GM06990 (cell line): ENCODE data around the gene AEBP1.

Experiments used
- DNase-seq: peaks from one replicate; pipeline ENCODE4 v3.0.0-alpha.2; 2011; ENCODE audit not compliant: insufficient read length; ENCODE audit errors: extremely low read depth
- H3K27me3 ChIP-seq: replicated peaks from 2 replicates; pipeline ENCODE4 v1.6.0; 2011; ENCODE audit warnings: low read length; ENCODE audit not compliant: control insufficient read depth, insufficient read depth
- H3K36me3 ChIP-seq: 2 replicates; pipeline ENCODE4 v1.5.1; 2011; ENCODE audit warnings: low read length; ENCODE audit not compliant: control insufficient read depth, insufficient read depth
- H3K4me3 ChIP-seq: replicated peaks from 2 replicates; pipeline ENCODE4 v1.5.1; 2011; ENCODE audit warnings: low read depth, mild to moderate bottlenecking, control low read depth, low read length
- CTCF ChIP-seq: IDR thresholded peaks from 2 replicates; pipeline ENCODE4 v1.5.1; 2011; ENCODE audit warnings: low read length, control low read depth, mild to moderate bottlenecking, inconsistent platforms; ENCODE audit not compliant: insufficient read depth, poor library complexity, severe bottlenecking

Gene AEBP1

GRCh38 chr7:44108768-44109750 is 4.9 kb downstream of the AEBP1 start:
- Histone ChIP-seq H3K27me3 (no peaks in the 10 kb centered on the region; the same call in none of the 2 replicates), H3K36me3 (no peaks in the 10 kb centered on the region), H3K4me3 (no peak overlapping the region)
- TF ChIP-seq CTCF = peak; percentile 25
- DNase-seq = no peak

GRCh38 chr7:44109991-44110390 is 5.8 kb downstream of the AEBP1 start:
- no peaks in the 10 kb centered on the region; the same call in none of the 2 replicates for H3K27me3 ChIP-seq
- H3K4me3 ChIP-seq = no peak overlapping the region
- H3K36me3 ChIP-seq = peaks cover 6% of the 10 kb centered on the region; the same call in 1 of the 2 replicates
- DNase-seq = no peak
- no peak for TF ChIP-seq CTCF

- Histone ChIP-seq H3K27me3 (no peaks in the 10 kb centered on the region; the same call in 1 of the 2 replicates), H3K4me3 (no peak overlapping the region), H3K36me3 (peaks cover 10% of the 10 kb centered on the region)
- no peak for DNase-seq
- TF ChIP-seq CTCF = no peak
These were observed 6.8 kb downstream of the AEBP1 start for GRCh38 chr7:44110719-44111635.

- no peak overlapping the region for H3K4me3 ChIP-seq
- peaks cover 14% of the 10 kb centered on the region for H3K36me3 ChIP-seq
- no peak for DNase-seq
- TF ChIP-seq CTCF = no peak
- H3K27me3 ChIP-seq = no peaks in the 10 kb centered on the region; the same call in 1 of the 2 replicates
These were observed 7.6 kb downstream of the AEBP1 start for GRCh38 chr7:44111761-44112160.

GRCh38 chr7:44112231-44112996 is 8.3 kb downstream of the AEBP1 start:
- H3K27me3 ChIP-seq = no peaks in the 10 kb centered on the region; the same call in 1 of the 2 replicates
- DNase-seq = no peak
- H3K36me3 ChIP-seq = peaks cover 19% of the 10 kb centered on the region
- no peak overlapping the region for H3K4me3 ChIP-seq
- no peak for TF ChIP-seq CTCF
